HepG2 (cell line): ENCODE data around the gene CRB1. TPM values are rescaled to one million over a fixed set of nuclear protein-coding genes. Genes with fewer than 3 reads are reported as not detected.

ENCODE experiments used
- CCDC6 ChIP-seq: sonication (generic); formaldehyde crosslinking; IDR thresholded peaks from 2 replicates; pipeline ENCODE4 v1.8.1; 2022; ENCODE audit warnings: mild to moderate bottlenecking, missing genetic modification reagents, moderate library complexity
- CSRNP2 ChIP-seq: sonication (generic); formaldehyde crosslinking; conservative IDR thresholded peaks from 2 replicates; pipeline ENCODE4 v1.8.0; 2022; ENCODE audit warnings: low read depth, missing genetic modification reagents
- ELK4 ChIP-seq: sonication (generic); formaldehyde crosslinking; IDR thresholded peaks from 2 replicates; pipeline ENCODE4 v1.9.0; 2021; ENCODE audit warnings: missing genetic modification reagents, borderline replicate concordance
- GATAD1 ChIP-seq: IDR thresholded peaks from 2 replicates; pipeline ENCODE4 v1.6.1; 2016; ENCODE audit warnings: missing genetic modification reagents, missing compliant biosample characterization
- PITX1 ChIP-seq: sonication (generic); formaldehyde crosslinking; IDR thresholded peaks from 2 replicates; pipeline ENCODE4 v1.5.1; 2020; ENCODE audit warnings: mild to moderate bottlenecking, missing genetic modification reagents
- SIX1 ChIP-seq: sonication (generic); formaldehyde crosslinking; IDR thresholded peaks from 2 replicates; pipeline ENCODE4 v1.4.0; 2020; ENCODE audit warnings: missing genetic modification reagents, borderline replicate concordance
- WIZ ChIP-seq: sonication (generic); formaldehyde crosslinking; IDR thresholded peaks from 2 replicates; pipeline ENCODE4 v1.5.1; 2020; ENCODE audit warnings: mild to moderate bottlenecking, missing genetic modification reagents
- ZBTB37 ChIP-seq: sonication (generic); formaldehyde crosslinking; IDR thresholded peaks from 2 replicates; pipeline ENCODE4 v1.4.0; 2020; ENCODE audit warnings: mild to moderate bottlenecking, missing genetic modification reagents
- ZNF577 ChIP-seq: sonication (generic); formaldehyde crosslinking; IDR thresholded peaks from 2 replicates; pipeline ENCODE4 v1.4.0; 2020; ENCODE audit warnings: mild to moderate bottlenecking, low read depth, missing genetic modification reagents, borderline replicate concordance
- polyA plus RNA-seq, 8 experiments: library from polyadenylated mRNA; depleted of rRNA in 3 of 8; stranded (reverse) in 7 of 8; unstranded in 1 of 8; fragments of >200 nt; fragmentation: Illumina TruSeq in 4 of 8; extraction: Trizol in 4 of 8; gene quantifications; 2 replicates each; pipeline versions ENCODE4 v1.2.1 to v1.2.3, GENCODE V29; 2011 to 2016; ENCODE audit warnings: low read depth in 4 of 8, missing spikeins in 1 of 8, mixed read lengths in 1 of 8; ENCODE audit not compliant: insufficient read depth in 1 of 8
- total RNA-seq, 5 experiments: library from RNA; depleted of rRNA; stranded (reverse); fragments of >200 nt; fragmentation: Illumina TruSeq; extraction: Trizol; gene quantifications; 2 replicates each; pipeline ENCODE4 v1.2.3, GENCODE V29; 2016; ENCODE audit warnings: low read depth in 1 of 5
- TF ChIP-seq, protein P1 (sequence below): sonication (generic); formaldehyde crosslinking; IDR thresholded peaks from 2 replicates; pipeline ENCODE4 v1.8.0; 2022; ENCODE audit warnings: missing genetic modification reagents, mild to moderate bottlenecking, inconsistent platforms, borderline replicate concordance

Gene CRB1
- total and polyA plus RNA-seq, 2 of the 13 experiments (the other 11 are each of a cell fraction or from before 2014, with no cell fraction given), result 0.01 TPM; not detected in 1

DNA sequence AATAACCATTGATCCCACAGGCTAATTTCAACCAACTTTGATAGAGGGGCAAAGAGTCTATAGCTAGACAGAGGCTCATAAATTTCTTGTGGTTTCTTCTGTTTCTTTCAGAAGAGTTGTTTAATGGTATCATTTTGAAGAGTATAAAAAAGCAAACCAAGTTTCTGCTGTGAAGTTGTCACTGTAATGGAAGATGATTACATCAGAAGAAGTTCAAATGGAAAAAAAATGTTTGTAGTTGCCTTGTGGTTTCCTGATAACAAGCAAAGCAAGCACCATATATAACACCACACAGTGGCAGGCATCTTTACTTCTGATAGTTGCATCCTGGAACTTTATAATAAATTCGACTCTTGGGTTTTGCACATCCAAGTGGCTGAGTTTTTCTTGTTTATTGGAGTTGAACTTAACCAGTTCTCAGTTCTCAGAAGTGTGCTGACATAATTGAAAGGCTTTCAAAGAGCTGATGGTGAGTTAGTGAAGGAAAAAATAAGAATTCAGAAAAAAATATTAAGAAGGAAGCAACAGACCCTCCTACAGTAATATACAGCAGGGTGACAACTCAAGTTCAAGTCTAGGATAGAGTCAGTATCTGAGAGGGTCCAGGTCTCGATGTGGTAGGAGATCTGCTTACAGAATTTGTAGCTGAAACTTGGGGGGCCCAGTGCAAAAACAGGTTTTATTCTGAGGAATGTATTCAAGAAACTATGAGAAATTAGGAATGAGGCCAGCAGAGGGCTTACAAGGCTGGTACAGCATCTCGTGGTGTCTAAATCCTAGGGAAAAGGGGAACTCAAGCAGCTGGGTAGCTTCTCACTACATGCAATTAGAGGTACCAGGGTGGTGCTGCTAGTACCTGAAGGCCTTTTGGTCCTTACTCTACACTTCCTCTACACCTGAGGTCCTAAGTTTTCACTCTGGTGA is 123.5 kb downstream of the CRB1 start (continued):
- TF ChIP-seq CSRNP2 (CRISPR knock-in tag) (no peak), ELK4 (CRISPR knock-in tag) (no peak), ZNF577 (no peak), PITX1 (CRISPR knock-in tag) (no peak), CCDC6 (CRISPR knock-in tag) (no peak), WIZ (CRISPR knock-in tag) (no peak), SIX1 (CRISPR knock-in tag) (no peak), GATAD1 (no peak), ZBTB37 (CRISPR knock-in tag) (no peak)
- TF ChIP-seq, protein P1, sequence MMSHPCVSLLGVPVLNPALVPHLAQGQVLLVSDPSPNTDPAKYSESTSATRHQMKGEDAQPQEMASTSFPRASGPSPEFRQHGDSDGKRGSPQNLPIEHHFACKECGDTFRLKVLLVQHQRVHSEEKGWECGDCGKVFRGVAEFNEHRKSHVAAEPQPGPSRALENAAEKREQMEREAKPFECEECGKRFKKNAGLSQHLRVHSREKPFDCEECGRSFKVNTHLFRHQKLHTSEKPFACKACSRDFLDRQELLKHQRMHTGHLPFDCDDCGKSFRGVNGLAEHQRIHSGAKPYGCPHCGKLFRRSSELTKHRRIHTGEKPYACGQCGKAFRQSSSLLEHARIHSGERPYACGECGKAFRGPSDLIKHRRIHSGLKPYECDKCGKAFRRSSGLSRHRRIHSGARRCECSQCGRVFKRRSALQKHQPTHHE (CRISPR knock-in tag), result no peak
